ENCODE measurements around the gene PTCH2. TPM values are rescaled to one million over a fixed set of nuclear protein-coding genes. Genes with fewer than 3 reads are reported as not detected.

The PTCH2 gene
- total and polyA plus RNA-seq, 2 of the 13 experiments (the other 11 are each of a cell fraction or from before 2014, with no cell fraction given), result 0.60 to 1.5 TPM

- no peak for TF ChIP-seq NFKB2 (CRISPR knock-in tag; IDR thresholded peaks at IDR 0.05; ENCODE audit: borderline replicate concordance)
- no peak for TF ChIP-seq ZNF564 (CRISPR knock-in tag; IDR thresholded peaks at IDR 0.05)
- no peak for TF ChIP-seq KLF6 (CRISPR knock-in tag; IDR thresholded peaks at IDR 0.05)
- 0 out of 2 replicates have a peak, but pooled peaks have one; percentile 29 for TF ChIP-seq HIC2 (CRISPR knock-in tag; IDR thresholded peaks at IDR 0.05; ENCODE audit: low read depth)
- no peak for TF ChIP-seq ZFYVE20 (CRISPR knock-in tag; IDR thresholded peaks at IDR 0.05; ENCODE audit: borderline replicate concordance, low read depth)
- no peak for TF ChIP-seq MATR3 (CRISPR knock-in tag; IDR thresholded peaks at IDR 0.05)
- peak; percentile 74; the same call in 1 of the 2 replicates for TF ChIP-seq ZHX1 (CRISPR knock-in tag; IDR thresholded peaks at IDR 0.05; ENCODE audit: low read depth)
- TF ChIP-seq ATRX (CRISPR knock-in tag; IDR thresholded peaks at IDR 0.05; ENCODE audit: borderline replicate concordance), result no peak
- no peak for TF ChIP-seq KLF9 (CRISPR knock-in tag; IDR thresholded peaks at IDR 0.05; ENCODE audit: low read depth)
- TF ChIP-seq SYNCRIP (IDR thresholded peaks at IDR 0.05; ENCODE audit: insufficient read depth, low read depth, low read length), result no peak
- TF ChIP-seq ZC3H13 (CRISPR knock-in tag; IDR thresholded peaks at IDR 0.05), result no peak
- no peak for TF ChIP-seq KLF11 (CRISPR knock-in tag; IDR thresholded peaks at IDR 0.05)
- no peak for TF ChIP-seq ZNF30 (CRISPR knock-in tag; IDR thresholded peaks at IDR 0.05)
- TF ChIP-seq SRY (CRISPR knock-in tag; IDR thresholded peaks at IDR 0.05), result 0 out of 2 replicates have a peak, but pooled peaks have one; percentile 46
- 0 out of 2 replicates have a peak, but pooled peaks have one; percentile 80 for TF ChIP-seq KIAA2018 (CRISPR knock-in tag; IDR thresholded peaks at IDR 0.05; ENCODE audit: borderline replicate concordance)
- TF ChIP-seq KAT2B (IDR thresholded peaks at IDR 0.05; ENCODE audit: borderline replicate concordance, low read depth, low read length), result no peak
- no peak for TF ChIP-seq ZNF350 (CRISPR knock-in tag; IDR thresholded peaks at IDR 0.05; ENCODE audit: borderline replicate concordance, low read depth)
Measured at GRCh38 chr1:44806704-44807363, 36.2 kb downstream of the PTCH2 start, which contains the start of gene DYNLT4 (continued).

Data from HepG2 (cell line).